MCF 10A (cell line): ENCODE measurements around the gene FGD5. TPM values are rescaled to one million over a fixed set of nuclear protein-coding genes. Genes with fewer than 3 reads are reported as not detected.
A peak's percentile ranks its signal among the peaks of the same experiment; 100 is the strongest.

Source experiments
- BruUV-seq: library from RNA; stranded (reverse); fragments of 400-500 nt; replicated peaks from 2 replicates; lab custom pipeline; 2021; lab: Mats Ljungman, UMichigan
- CTCF ChIA-PET: fragments of 300-600 bp; sonication (Branson Sonifier 250); formaldehyde crosslinking; extraction: SDS; loops from one replicate; lab custom pipeline; 2021; ENCODE audit warnings: antibody characterized with exemption, inconsistent platforms; lab: Yijun Ruan, JAX
- POLR2A ChIA-PET: fragments of 300-600, 350-650 bp; sonication (Branson Sonifier 250); formaldehyde crosslinking; extraction: SDS; loops from one replicate; lab custom pipeline; 2020; ENCODE audit warnings: antibody characterized with exemption, inconsistent platforms; lab: Yijun Ruan, JAX
- DNase-seq: peaks from one replicate; pipeline ENCODE4 v3.0.0-alpha.2; 2018; ENCODE audit not compliant: unreplicated experiment
- H3K27ac Mint-ChIP-seq: one replicate; pipeline ENCODE4 v1.8.0; 2022; ENCODE audit warnings: mild to moderate bottlenecking, low read depth, mixed read lengths; ENCODE audit not compliant: unreplicated experiment
- H3K27me3 Mint-ChIP-seq: one replicate; pipeline ENCODE4 v1.8.0; 2022; ENCODE audit warnings: mixed read lengths; ENCODE audit not compliant: insufficient read depth, unreplicated experiment
- H3K36me3 Mint-ChIP-seq: one replicate; pipeline ENCODE4 v1.8.0; 2022; ENCODE audit warnings: mild to moderate bottlenecking, moderate library complexity, mixed read lengths; ENCODE audit not compliant: insufficient read depth, unreplicated experiment
- H3K4me1 Mint-ChIP-seq: one replicate; pipeline ENCODE4 v1.8.0; 2022; ENCODE audit warnings: mixed read lengths; ENCODE audit not compliant: insufficient read depth, unreplicated experiment
- H3K4me3 Mint-ChIP-seq: one replicate; pipeline ENCODE4 v1.8.0; 2022; ENCODE audit warnings: mild to moderate bottlenecking, moderate library complexity, mixed read lengths; ENCODE audit not compliant: unreplicated experiment
- H3K9me3 Mint-ChIP-seq: one replicate; pipeline ENCODE4 v1.8.0; 2022; ENCODE audit warnings: mixed read lengths; ENCODE audit not compliant: unreplicated experiment
- intact Hi-C: fragments of 100-400 bp; cut with micrococcal nuclease; formaldehyde crosslinking; loops from 2 replicates; pipeline ENCODE4 v1.14.1; 2022
- total RNA-seq: library from RNA; stranded (reverse); gene quantifications from 2 replicates; pipeline ENCODE4 v1.2.3, GENCODE V29; 2022
- TF ChIP-seq, protein P1 (sequence below): fragments of 200-600 bp; IDR thresholded peaks from one replicate; pipeline ENCODE4 v1.8.0; 2022; ENCODE audit warnings: antibody characterized with exemption, mild to moderate bottlenecking; ENCODE audit not compliant: unreplicated experiment

Gene FGD5
- total RNA-seq, 1 experiment from 2014 or later: not detected

- Mint-ChIP-seq H3K4me1 (no peaks in the 10 kb centered on the region), H3K36me3 (no peaks in the 10 kb centered on the region), H3K4me3 (no peak overlapping the region), H3K9me3 (no peaks in the 10 kb centered on the region), H3K27ac (no peak overlapping the region), H3K27me3 (peaks cover 93% of the 10 kb centered on the region)
- CTCF ChIA-PET: interaction anchor here (0.6 to 1.2 kb wide), 3 partner anchors 11 to 103 kb away, joined by 3 read pairs; no protein-coding TSS in a partner anchor
- intact Hi-C loops: no loop called here
- POLR2A ChIA-PET: no interaction called here
- DNase-seq: peak; percentile 35
- TF ChIP-seq, protein P1, sequence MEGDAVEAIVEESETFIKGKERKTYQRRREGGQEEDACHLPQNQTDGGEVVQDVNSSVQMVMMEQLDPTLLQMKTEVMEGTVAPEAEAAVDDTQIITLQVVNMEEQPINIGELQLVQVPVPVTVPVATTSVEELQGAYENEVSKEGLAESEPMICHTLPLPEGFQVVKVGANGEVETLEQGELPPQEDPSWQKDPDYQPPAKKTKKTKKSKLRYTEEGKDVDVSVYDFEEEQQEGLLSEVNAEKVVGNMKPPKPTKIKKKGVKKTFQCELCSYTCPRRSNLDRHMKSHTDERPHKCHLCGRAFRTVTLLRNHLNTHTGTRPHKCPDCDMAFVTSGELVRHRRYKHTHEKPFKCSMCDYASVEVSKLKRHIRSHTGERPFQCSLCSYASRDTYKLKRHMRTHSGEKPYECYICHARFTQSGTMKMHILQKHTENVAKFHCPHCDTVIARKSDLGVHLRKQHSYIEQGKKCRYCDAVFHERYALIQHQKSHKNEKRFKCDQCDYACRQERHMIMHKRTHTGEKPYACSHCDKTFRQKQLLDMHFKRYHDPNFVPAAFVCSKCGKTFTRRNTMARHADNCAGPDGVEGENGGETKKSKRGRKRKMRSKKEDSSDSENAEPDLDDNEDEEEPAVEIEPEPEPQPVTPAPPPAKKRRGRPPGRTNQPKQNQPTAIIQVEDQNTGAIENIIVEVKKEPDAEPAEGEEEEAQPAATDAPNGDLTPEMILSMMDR: no peak
- no TSS peak for BruUV-seq
Observed at GRCh38 chr3:14823910-14824629, 5.3 kb downstream of the FGD5 start.

- no peak for DNase-seq
- TF ChIP-seq, protein P1: no peak
- Mint-ChIP-seq H3K27me3 (peaks cover 93% of the 10 kb centered on the region), H3K4me1 (no peaks in the 10 kb centered on the region), H3K9me3 (no peaks in the 10 kb centered on the region), H3K4me3 (no peak overlapping the region), H3K36me3 (no peaks in the 10 kb centered on the region), H3K27ac (no peak overlapping the region)
- ChIA-PET POLR2A (no interaction called here), CTCF (no interaction called here)
- no TSS peak for BruUV-seq
- intact Hi-C loops: no loop called here
Observed at GRCh38 chr3:14824646-14825045, 5.9 kb downstream of the FGD5 start.

- CTCF ChIA-PET: no interaction called here
- Mint-ChIP-seq H3K9me3 (no peaks in the 10 kb centered on the region), H3K4me1 (no peaks in the 10 kb centered on the region), H3K36me3 (no peaks in the 10 kb centered on the region), H3K27ac (no peak overlapping the region), H3K4me3 (no peak overlapping the region), H3K27me3 (peaks cover 93% of the 10 kb centered on the region)
- TF ChIP-seq, protein P1: no peak
- POLR2A ChIA-PET: interaction anchor here (0.7 kb wide), 1 partner anchor 46 kb away, joined by 3 read pairs; no protein-coding TSS in a partner anchor
- no peak for DNase-seq
- no TSS peak for BruUV-seq
- intact Hi-C loops: no loop called here
Observed at GRCh38 chr3:14826069-14826468, 7.3 kb downstream of the FGD5 start.

DNA sequence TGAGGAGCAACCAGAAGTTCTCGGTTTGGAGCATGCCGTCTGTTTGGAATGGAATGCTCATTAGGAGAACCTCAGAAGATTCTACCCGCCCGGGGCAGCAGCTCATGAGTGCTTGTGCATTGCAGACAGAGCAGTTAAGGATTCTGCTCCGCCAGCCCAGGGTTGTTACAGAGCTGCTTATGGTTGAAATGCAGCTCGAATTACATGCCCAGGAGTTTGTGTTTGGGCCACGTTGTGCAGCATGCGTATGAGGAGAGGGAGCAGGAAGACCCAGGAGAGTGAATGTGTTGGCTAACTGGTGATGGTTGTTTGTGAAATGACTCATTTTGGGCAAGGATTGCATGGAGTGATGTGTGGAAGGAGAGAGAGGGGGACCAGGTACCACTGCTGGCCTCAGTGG lies 9.0 kb downstream of the FGD5 start:
- no peaks in the 10 kb centered on the region for H3K36me3 Mint-ChIP-seq
- no peak overlapping the region for H3K27ac Mint-ChIP-seq
- H3K27me3 Mint-ChIP-seq: peaks cover 97% of the 10 kb centered on the region
- ChIA-PET POLR2A (no interaction called here), CTCF (interaction anchor here (0.6 kb wide), 1 partner anchor 374 kb away, joined by 4 read pairs; no protein-coding TSS in a partner anchor)
- intact Hi-C loops: no loop called here
- BruUV-seq: no TSS peak
- TF ChIP-seq, protein P1: no peak
- peak; percentile 44 for DNase-seq
- H3K4me3 Mint-ChIP-seq: no peak overlapping the region
- H3K4me1 Mint-ChIP-seq: no peaks in the 10 kb centered on the region
- no peaks in the 10 kb centered on the region for H3K9me3 Mint-ChIP-seq
